Islet precursor cell (in vitro differentiated cells): ENCODE measurements around the gene TECR.
"Not testable (repeated sequence)": the region's sequence is repeated elsewhere in the genome, so short reads cannot be mapped to it uniquely, and the experiment has no call there.

Source experiments
- DNase-seq: peaks from one replicate; pipeline ENCODE4 v3.0.0-alpha.2; 2018

TECR gene, protein sequence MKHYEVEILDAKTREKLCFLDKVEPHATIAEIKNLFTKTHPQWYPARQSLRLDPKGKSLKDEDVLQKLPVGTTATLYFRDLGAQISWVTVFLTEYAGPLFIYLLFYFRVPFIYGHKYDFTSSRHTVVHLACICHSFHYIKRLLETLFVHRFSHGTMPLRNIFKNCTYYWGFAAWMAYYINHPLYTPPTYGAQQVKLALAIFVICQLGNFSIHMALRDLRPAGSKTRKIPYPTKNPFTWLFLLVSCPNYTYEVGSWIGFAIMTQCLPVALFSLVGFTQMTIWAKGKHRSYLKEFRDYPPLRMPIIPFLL

DNA sequence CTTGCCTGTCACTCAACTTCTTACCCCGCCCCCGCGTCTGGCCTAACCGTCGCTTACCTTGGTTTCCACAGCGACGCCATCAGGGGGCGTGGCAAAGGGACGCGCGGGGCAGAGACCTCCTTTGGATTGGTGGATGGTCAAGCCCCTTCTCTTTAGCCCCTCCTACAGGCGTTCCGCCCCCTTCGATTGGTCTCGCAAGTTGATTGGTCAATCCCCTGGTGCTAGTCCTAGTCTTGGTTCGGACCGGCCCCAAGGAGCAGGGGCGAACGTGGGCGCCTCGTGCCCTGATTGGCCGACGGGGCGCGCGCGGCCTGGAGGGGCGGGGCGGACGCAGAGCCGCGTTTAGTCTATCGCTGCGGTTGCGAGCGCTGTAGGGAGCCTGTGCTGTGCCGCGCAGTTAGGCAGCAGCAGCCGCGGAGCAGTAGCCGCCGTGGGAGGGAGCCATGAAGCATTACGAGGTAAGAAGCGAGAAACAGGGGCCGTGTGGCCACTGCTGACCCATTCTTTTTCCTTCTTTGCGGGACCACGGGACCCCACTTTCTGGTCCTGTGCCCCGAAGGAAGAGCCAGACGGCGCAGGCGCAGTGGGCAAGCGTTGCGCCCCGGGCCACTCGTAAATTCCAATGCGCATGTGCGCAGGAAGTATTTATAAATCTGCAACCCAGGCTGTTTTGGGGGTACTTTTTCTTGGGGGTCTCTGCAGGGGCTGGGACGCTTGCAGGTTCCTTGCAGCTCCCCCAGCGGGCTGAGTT is at the start of gene TECR:
Gene TECR (plus strand): TSS at position 341 of the 751 bp plus-strand sequence. CDS start 103 bp downstream, at position 444.
- peak; percentile 100 for DNase-seq

DNA sequence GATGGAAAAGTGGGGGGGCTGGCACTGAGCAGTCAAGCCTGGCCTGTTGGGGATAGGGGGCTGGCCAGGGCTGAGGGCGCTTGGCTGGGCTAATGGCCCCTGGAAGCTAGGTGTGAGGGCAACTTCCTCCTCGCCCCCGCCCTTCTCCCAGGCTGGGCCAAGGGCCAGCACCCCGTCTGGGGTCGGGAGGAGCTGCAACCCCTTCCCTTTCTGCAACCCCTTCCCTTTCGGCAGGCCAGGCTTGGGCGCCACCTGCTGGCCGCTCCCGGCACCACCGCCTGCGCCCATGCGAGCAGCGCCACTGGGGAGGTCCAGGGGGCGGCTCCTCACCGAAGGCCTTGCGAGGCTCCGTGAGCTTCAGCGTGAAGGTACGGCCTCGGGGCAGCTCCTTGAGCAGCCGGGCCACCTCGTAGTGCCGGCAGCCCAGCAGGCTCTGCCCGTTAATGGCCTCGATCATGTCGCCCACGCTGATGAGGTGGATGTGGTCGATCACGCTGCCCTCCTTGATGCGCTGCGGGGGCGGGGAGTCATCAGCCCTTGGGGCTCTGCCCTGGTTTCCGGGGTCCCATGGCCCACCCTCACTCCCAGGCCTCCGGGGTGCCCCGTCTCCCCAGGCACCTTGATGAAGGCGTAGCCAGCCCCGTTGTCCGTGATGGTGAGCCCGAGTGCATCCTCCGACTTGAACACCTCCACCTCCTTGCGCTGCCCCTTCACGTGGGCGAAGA is 49.3 kb upstream of the TECR start:
- peak; percentile 90 for DNase-seq

DNA sequence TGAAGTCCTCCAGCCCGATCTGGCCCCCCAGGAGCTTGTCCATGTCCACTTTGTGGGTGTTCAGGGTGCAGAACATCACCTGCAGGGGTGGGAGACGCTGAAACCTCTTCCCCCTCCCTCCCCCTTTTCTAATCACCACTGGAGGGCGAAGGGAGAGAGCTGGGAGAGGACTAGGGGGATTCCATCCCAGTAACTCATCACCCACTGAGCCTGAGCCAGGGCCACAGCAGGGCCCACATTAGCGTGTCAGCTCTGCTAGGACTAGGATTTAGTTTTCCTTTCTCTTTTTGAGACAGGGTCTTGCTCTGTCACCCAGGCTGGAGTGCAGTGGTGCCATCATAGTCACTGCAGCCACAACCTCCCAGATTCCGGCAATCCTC is 48.7 kb upstream of the TECR start:
- DNase-seq, result no peak

DNA sequence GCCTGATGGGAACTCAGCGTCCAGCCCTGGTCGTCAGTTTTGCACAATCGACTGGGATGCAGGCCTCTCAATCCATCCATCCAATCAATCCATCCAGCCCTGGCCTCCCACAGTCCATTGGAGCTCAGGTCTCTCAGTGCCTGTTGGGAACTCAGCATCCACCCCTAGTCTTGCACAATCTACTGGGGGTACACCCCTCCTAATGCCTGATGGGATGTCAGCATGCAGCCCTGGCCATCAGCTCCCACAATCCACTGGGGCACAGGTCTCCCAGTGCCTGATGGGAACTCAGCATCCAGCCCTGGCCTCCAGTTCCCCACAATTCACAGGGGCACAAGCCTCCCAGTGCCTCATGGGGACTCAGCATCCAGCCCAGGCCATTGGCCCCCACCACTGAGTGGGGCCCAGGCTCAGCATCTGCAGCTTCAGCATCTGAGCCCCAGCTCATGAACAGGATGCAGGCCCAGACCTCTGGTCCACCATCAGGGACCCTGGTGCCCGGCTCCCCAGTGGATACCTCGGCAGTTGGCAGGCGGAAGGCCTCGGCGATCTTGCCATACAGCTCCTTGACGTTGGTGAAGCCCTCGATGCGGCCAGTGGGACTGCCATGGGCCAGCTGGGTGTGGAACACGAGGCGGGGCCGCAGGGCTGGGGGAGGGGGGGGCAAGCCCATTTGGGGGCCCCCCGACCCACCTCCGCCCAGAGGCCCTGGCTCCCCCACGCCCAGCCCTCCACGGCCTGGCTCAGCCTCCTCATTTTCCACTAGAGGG is 47.0 kb upstream of the TECR start:
- no peak for DNase-seq

DNA sequence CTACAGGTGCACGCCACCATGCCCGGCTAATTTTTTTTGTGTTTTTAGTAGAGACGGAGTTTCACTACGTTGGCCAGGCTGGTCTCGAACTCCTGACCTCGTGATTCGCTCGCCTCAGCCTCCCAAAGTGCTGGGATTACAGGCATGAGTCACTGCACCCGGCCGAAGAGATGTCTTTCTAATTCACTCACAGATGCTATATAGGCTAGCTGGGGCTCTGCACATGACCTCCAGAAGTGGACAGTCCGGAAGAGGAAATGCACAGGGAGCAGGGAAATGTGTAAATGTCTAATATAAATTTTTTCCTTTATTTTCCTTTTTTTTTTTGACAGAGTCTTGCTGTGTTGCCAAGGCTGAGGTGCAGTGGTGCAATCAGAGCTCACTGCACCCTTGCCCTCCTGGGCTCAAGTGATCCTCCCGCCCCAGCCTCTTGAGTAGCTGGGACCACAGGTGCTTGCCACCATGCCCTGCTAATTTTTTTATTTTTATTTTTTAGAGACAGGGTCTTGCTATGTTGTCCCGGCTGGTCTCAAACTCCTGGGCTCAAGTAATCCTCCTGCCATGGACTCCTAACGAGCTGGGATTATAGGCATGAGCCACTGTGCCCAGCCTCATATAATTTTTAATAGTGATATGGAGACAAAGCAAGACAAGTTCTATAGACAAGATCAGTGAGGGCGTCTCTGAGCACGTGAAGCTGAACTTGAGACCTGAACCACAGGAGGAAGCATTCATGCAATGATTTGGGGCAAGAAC is 41.8 kb upstream of the TECR start:
- DNase-seq, result no peak

DNA sequence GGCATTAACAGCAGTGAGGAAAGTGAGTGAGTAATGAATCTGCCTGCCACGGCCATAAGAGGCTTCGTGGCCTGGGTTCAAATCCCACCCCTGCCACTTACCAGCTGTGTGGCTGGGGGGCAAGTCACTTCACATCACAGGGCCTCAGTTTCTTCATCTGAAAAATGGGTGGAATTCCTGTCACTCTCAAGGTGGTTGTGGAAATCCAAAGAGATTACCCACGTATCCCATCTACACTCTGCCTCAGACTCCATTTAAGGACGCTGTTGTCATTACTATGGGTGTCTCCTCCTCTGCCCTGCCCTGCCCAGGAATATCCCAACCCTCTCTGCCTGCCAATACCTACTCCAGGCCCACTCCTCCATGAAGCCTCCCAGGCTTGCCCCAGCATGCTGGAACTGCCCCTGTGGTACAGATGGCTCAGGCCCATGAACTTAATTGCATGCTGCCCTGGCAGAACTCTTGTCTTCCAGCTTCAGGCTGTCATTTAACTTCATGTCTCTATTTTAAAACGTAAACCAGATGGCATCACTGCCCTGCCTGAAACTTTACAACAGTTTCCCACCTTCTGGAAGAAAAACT is 36.5 kb upstream of the TECR start:
- DNase-seq, result no peak

DNA sequence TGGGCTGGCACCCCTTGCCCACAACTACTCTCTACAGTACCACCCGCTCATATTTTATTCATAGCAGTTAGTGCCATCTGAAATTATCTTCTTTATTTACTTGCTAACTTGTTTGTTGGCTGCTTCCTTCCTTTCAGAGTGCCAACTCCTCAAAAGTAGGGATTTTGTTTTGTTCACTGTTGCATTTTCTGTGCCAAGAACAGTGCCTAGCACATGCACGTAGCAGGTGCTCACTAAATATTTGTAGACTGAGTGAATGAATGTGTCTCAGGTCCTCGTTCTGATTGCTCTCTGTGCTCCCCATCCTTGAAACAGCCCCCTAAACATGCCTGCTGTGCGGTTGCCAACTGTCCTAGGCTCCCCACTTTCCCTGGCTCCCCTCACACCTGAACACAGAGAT is 35.0 kb upstream of the TECR start:
- DNase-seq, result no peak

DNA sequence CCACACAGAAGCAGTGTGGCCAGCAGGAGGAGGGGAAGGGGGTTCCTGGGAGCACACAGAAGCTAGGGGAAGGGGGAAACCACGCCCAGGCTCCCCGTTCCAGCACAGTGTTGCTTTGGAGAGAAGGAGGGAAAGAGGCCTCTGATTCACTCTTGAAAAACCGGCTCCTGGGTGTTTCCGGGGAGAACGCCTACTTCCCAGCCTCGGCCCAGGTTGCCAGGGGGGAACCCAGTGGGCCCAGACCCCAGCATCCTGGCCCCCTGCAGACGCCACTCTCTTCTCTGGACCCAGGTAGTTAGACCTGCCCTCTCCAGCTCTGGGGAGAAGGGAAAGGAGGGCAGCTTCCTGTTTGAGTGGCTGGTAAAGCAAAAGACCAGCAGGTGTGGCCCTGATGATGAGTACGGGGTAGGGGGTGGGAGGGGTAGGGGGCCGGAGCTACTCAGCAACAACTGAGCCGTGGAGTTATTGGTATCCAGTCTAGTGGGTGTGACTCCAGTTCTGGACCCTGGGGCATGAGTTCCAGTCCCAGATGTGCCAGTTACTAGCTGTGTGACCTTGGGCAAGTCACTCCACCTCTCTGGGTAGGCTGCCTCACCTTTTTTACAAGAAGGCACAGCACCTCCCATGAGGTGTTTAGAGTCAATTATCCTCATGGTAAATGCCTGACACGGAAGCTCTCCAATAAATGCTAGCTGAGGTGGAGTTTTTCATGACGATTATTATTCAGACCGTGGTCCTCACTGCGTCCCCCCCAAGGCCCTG is 34.3 kb upstream of the TECR start:
- DNase-seq, result no peak

DNA sequence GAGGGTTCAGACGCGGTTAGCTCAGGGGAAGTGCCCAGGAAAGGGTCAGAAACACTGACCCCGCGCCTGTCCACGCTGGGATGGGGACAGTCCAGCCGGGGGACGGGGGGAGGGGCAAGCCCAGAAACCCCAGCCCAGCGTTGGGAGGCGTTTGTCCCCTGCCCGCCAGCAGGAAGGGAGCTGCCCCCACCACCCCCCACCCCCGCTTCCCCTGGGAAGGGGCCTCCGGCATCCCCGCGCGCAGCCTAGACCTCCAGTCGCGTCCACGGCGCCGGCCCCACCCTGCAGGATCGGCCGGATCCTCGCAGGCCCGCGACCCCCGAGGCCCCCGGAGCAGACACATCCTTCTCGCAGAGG is 33.7 kb upstream of the TECR start:
- no peak for DNase-seq

DNA sequence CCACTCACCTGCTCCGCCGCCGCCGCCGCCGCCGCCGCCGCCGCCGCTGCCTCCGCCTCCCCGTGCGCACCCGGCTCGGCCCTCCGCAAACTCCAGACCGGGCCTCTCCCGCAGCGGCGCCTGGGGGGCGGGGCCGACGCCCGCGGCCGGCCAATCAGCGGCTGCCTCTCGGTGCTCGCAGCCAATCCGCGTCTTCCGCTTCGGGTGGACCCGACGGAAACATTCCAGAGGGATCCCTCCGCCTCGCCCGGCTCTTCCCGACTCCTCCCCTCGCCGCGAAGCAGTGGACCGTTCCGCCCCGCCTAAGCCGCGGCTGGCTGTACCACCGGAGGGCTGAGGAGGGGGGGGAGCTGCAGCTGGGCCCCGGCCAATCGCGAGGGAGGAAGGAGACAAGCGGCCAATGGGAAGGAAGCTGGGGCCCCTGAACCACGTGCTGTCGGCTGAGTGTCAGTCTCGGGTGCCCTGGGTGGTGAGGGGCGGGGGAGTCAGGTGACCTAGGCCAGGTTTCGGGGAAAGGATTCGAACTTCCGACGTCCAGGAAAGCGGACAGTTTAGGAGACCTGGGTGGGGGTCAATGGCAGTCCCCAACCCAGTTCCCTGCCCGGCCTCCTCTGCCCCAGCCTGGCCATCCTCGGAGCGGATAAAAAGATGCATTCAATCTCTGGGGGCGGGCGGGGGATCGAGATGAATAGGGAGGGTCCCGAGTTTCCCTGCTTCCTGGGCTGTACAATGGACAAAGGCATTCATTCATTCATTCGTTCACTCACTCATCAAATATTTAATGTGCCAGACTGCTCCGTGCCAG is 33.2 kb upstream of the TECR start, which contains the start of gene GIPC1:
Gene GIPC1 (minus strand): TSS at position 99 of the 805 bp plus-strand sequence. CDS start 13,151 bp downstream, outside the sequence.
- DNase-seq, result peak; percentile 99

DNA sequence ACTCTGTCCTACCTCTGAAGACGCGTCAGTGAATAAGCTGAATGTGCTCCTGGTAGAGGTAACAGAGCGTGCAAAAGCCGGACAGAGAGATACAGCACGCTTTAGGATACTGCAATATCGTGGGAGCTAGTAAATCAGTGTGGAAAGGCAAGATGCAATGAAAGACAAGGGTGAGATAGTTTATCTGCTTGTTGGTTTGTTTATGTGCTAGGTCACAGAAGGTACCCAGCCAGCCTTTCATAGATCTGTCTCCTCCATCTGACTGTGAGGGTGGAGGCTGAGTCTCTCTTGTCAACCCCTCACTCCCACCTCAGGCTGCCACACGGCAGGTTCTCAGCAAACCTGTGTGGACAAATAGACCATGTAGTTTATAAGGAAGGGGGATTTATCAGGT is 32.6 kb upstream of the TECR start:
- DNase-seq, result no peak

DNA sequence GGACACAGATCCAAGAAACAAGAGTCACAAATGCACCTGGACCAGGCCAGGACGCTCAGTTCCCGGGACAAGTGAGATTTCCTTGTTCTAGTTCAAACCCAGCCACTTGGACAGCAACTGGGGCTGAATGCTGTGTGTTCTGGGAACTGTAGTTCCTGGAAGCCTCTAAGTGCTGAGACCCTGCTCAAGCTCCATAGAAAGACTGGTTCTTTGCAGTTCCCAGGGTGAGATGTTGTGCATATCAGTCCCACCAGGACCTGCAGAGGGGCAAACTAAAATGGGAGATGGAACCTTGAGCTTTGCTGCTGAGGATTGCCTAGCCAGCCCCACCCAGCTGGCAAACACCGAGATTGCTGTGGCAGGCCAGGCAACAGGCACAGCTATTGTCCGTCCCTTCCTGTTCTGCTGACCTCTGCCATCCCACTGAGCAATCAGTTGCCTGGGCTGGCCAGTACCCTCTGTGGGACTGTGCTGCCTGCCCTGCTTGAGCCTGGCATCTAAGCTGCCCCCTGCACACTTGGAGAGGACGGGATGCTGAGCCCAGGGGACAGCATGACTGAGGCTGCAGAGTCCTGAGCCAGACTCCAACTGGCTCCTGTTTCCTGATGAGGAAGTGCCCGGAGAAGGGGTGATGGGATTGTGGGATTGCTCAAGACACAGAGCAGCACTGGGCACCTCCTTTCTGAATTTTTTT is 32.0 kb upstream of the TECR start:
- no peak for DNase-seq

DNA sequence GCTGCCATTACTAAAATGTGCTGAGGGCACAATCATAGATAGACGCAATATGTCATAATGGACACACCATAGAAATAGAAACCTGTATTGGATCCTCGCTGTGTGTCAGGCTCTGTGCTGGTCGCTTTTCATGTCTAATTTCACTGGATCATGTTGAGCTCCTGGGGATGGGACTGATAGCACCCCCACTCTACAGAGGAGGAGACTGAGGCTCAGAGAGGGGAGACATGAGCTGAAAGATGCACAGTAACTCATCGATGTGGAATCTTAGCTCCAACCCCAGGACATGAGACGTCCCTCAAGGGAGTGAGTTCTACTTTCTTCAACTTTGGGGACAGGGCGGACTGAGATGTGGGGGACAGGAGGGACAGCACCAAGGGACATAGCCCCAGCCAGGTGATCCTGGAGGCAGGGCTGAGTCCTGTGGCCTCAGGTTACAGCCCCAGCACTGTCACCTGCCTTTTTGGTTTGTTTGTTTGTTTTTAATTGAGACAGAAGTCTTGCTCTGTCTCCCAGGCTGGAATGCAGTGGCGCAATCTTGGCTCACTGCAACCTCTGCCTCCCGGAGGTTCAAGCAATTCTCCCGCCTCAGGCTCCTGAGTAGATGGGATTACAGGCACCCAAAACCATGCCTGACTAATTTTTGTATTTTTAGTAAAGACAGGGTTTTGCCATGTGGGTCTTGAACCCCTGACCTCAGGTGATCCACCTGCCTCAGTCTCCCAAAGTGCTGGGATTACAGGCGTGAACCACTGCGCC is 26.9 kb upstream of the TECR start:
- peak; percentile 80 for DNase-seq

DNA sequence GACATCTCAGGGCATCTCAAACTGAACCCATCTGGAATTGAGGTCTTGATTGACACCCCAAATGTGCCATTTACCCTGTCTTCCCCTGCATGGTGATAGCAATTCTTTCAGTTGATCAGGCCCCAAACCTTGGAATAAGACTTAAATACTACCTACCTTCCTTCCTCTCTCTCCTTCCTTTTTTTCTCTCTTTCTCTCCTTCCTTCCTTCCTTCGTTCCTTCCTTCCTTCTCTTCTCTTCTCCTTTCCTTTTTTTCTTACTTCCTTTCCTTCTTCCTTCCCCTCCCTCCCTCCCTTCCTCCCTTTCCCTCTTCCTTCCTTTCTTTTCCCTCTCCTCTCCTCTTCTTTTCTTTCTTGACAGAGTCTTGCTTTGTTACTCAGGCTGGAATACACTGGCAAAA is 26.1 kb upstream of the TECR start:
- DNase-seq, result no peak

DNA sequence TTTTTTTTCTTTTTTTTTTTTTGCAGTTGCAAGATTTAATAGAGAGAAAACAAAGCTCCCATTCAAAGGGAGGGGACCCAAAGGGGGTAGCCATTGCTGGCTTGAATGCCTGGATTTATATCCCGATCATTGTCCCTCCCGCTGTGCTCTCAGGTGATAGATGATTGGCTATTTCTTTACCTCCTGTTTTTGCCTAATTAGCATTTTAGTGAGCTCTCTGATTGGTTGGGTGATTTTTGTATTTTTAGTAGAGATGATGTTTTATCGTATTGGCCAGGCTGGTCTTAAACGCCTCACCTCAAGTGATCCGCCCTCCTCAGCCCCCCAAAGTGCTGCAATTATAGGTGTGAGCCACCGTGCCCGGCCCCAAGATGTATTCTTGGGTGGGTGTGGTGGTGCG is 24.8 kb upstream of the TECR start:
- DNase-seq, result not testable (repeated sequence)

DNA sequence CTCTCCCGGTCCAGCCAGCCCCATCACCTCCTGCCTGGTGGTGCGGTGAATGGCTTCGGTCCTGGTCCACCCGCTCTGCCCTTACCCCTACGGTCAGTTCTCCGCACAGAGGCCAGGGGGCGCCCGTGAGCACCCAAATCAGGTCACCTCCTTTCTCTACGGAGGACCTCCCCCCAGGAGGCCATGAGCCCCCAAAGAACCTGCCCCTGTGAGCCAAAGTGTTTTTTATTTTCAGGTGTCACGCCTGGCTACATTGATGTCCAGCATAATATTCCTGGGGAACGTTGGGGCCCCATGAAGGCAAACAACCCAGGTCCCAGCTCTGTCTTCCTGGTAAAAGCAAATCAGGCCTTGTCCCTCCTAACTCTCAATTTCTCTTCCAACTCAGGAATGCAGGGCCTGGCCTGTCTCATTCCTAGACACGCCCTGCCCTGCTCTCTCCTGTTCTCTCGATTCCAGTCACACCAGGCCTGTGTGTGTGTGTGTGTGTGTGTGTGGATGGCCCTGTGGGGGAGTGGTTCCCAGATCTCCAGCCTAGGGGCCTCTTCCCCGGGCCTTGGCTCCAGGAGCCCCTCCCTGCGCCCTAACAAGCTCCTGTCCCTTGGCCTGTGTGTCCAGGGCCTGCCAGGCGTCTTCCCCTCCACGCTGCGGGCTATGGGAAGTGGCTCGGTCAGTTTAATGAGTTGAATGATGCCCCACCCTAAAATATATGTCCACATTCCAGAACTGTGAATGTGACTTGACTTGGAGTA is 23.7 kb upstream of the TECR start:
- DNase-seq, result peak; percentile 96

DNA sequence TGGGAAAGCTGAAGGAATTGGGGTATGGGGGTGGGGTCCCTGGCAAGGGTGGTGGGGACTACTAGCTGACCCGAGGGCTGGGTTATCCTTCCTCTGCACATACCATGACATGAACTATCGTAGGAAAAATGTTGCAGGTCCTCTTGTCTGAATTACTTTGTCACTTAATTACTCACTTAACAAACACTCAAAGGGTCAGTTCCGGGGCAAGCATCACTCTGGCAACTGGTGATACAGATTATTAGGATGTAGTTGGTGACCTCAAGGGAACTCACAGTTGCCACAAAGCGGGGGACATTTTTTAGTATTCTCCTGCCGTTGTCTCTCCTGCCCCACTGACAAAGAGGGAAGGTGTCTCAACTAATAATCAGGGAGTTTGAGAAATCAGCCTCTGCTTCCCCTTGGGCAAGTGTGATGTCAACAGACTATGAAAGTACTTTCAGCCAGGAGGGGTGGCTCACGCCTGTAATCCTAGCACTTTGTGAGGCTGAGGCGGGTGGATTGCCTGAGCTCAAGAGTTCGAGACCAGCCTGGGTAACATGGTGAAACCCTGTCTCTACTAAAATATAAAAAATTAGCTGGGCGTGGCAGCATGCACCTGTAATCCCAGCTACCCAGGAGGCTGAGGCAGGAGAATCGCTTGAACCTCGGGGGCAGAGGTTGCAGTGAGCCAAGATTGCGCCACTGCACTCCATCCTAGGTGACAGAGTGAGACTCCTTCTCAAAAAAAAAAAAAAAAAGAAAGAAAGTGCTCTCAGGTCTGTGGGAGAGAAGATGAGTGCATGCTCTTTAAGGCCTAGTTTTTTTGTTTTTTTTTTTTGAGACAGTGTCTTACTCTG is 21.5 kb upstream of the TECR start:
- DNase-seq, result no peak
